DND-41 (cell line): ENCODE measurements around the gene NKD1.

Source experiments
- EZH2 ChIP-seq: IDR thresholded peaks from 3 replicates; pipeline ENCODE4 v1.6.1; 2012; ENCODE audit warnings: borderline replicate concordance, low read depth, mild to moderate bottlenecking, moderate library complexity, low read length, inconsistent platforms; ENCODE audit not compliant: severe bottlenecking
- TF ChIP-seq, protein P1 (sequence below): IDR thresholded peaks from 2 replicates; pipeline ENCODE4 v1.5.1; 2012; ENCODE audit warnings: borderline replicate concordance, low read length, moderate library complexity, mild to moderate bottlenecking; ENCODE audit not compliant: poor library complexity, severe bottlenecking; ENCODE audit errors: extremely low read depth

DNA sequence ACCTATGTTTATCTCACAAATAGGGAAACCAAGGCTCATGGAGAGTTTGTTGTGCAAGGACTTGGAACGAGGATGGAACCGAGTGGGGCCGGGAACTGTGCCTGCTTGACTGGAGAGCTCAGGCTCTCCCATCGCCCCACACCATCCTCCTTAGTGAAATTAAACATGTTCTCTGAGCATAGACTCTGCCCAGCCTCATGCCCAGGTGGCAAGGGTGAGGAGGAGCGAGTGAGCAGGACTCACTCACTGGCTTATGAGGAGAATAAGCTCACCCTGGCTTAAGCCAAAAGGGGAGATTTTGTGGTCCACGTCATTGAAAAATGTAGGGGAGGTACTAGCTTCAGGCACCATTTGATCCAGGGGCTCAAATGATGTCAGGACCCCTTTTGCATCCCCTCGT, 44.8 kb downstream of the NKD1 start:
- TF ChIP-seq, protein P1, sequence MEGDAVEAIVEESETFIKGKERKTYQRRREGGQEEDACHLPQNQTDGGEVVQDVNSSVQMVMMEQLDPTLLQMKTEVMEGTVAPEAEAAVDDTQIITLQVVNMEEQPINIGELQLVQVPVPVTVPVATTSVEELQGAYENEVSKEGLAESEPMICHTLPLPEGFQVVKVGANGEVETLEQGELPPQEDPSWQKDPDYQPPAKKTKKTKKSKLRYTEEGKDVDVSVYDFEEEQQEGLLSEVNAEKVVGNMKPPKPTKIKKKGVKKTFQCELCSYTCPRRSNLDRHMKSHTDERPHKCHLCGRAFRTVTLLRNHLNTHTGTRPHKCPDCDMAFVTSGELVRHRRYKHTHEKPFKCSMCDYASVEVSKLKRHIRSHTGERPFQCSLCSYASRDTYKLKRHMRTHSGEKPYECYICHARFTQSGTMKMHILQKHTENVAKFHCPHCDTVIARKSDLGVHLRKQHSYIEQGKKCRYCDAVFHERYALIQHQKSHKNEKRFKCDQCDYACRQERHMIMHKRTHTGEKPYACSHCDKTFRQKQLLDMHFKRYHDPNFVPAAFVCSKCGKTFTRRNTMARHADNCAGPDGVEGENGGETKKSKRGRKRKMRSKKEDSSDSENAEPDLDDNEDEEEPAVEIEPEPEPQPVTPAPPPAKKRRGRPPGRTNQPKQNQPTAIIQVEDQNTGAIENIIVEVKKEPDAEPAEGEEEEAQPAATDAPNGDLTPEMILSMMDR, result no peak
- TF ChIP-seq EZH2, result no peak
